Astrocyte (in vitro differentiated cells and primary cell): Measurements from ENCODE around the gene NID2. TPM values are rescaled to one million over a fixed set of nuclear protein-coding genes. Genes with fewer than 3 reads are reported as not detected.
A peak's percentile ranks its signal among the peaks of the same experiment; 100 is the strongest.

ENCODE experiments used
- DNase-seq: peaks from one replicate; pipeline ENCODE4 v3.0.0-alpha.2; 2010; ENCODE audit warnings: low read depth
- FAIRE-seq: peaks from 2 replicates; lab custom pipeline; 2011; peaks lifted over from hg19 to GRCh38; lab: Jason Lieb, UNC
- H2AFZ ChIP-seq: 2 replicates; pipeline ENCODE4 v1.6.0; 2012; ENCODE audit warnings: low read depth, low read length, inconsistent platforms
- H3K27ac ChIP-seq: 2 replicates; pipeline ENCODE4 v1.5.1; 2011; ENCODE audit warnings: low read depth, low read length, inconsistent platforms
- H3K27me3 ChIP-seq: 2 replicates; pipeline ENCODE4 v1.6.0; 2011; ENCODE audit warnings: low read length, inconsistent platforms; ENCODE audit not compliant: insufficient read depth
- H3K36me3 ChIP-seq: 2 replicates; pipeline ENCODE4 v1.5.1; 2011; ENCODE audit warnings: low read length, inconsistent platforms; ENCODE audit not compliant: insufficient read depth
- H3K4me1 ChIP-seq: 2 replicates; pipeline ENCODE4 v1.5.1; 2011; ENCODE audit warnings: low read length, inconsistent platforms; ENCODE audit not compliant: insufficient read depth
- H3K4me2 ChIP-seq: 2 replicates; pipeline ENCODE4 v1.6.0; 2012; ENCODE audit warnings: low read length, inconsistent platforms
- H3K4me3 ChIP-seq: 2 replicates; pipeline ENCODE4 v1.5.1; 2011; ENCODE audit warnings: low read depth, mild to moderate bottlenecking, low read length, inconsistent platforms; ENCODE audit not compliant: insufficient read depth
- H3K79me2 ChIP-seq: 2 replicates; pipeline ENCODE4 v1.6.0; 2012; ENCODE audit warnings: mild to moderate bottlenecking, low read length, inconsistent platforms; ENCODE audit not compliant: insufficient read depth
- H3K9ac ChIP-seq: 2 replicates; pipeline ENCODE4 v1.6.0; 2012; ENCODE audit warnings: mild to moderate bottlenecking, low read length, inconsistent platforms
- H3K9me3 ChIP-seq: 2 replicates; pipeline ENCODE4 v1.5.1; 2012; ENCODE audit warnings: low read depth, mild to moderate bottlenecking, low read length, inconsistent platforms; ENCODE audit not compliant: insufficient read depth
- H4K20me1 ChIP-seq: 2 replicates; pipeline ENCODE4 v1.6.0; 2012; ENCODE audit warnings: low read length, inconsistent platforms; ENCODE audit not compliant: insufficient read depth
- H3K27ac Mint-ChIP-seq: one replicate; pipeline ENCODE4 v1.8.0; 2021; ENCODE audit warnings: mild to moderate bottlenecking, mixed read lengths; ENCODE audit not compliant: unreplicated experiment
- H3K27me3 Mint-ChIP-seq: one replicate; pipeline ENCODE4 v1.8.0; 2021; ENCODE audit warnings: low read depth, mixed read lengths; ENCODE audit not compliant: unreplicated experiment
- H3K36me3 Mint-ChIP-seq: one replicate; pipeline ENCODE4 v1.8.0; 2021; ENCODE audit warnings: low read depth, mixed read lengths; ENCODE audit not compliant: unreplicated experiment
- H3K4me1 Mint-ChIP-seq: one replicate; pipeline ENCODE4 v1.8.0; 2021; ENCODE audit warnings: low read depth, mixed read lengths; ENCODE audit not compliant: unreplicated experiment
- H3K4me3 Mint-ChIP-seq: one replicate; pipeline ENCODE4 v1.8.0; 2021; ENCODE audit warnings: mild to moderate bottlenecking, moderate library complexity, mixed read lengths; ENCODE audit not compliant: unreplicated experiment
- H3K9me3 Mint-ChIP-seq: one replicate; pipeline ENCODE4 v1.8.0; 2021; ENCODE audit warnings: mild to moderate bottlenecking, mixed read lengths; ENCODE audit not compliant: unreplicated experiment
- CTCF ChIP-seq: IDR thresholded peaks from 2 replicates; pipeline ENCODE4 v1.5.1; 2011; ENCODE audit warnings: low read depth, mild to moderate bottlenecking, inconsistent platforms, low read length, moderate library complexity; ENCODE audit not compliant: insufficient read depth
- EZH2 ChIP-seq: IDR thresholded peaks from 2 replicates; pipeline ENCODE4 v1.6.1; 2012; ENCODE audit warnings: mild to moderate bottlenecking, low read length, inconsistent platforms; ENCODE audit not compliant: insufficient read depth
- total RNA-seq: library from RNA; stranded (reverse); gene quantifications from 2 replicates; pipeline ENCODE4 v1.2.1, GENCODE V29; 2021

Gene NID2
- total RNA-seq, 1 donor from 2014 or later, result 22.3 TPM

GRCh38 chr14:52013984-52014600, 54.8 kb downstream of the NID2 start:
- no peak for DNase-seq
- Histone ChIP-seq H3K4me3 (no peak overlapping the region), H3K9me3 (no peaks in the 10 kb centered on the region), H3K4me1 (peaks cover 3% of the 10 kb centered on the region), H4K20me1 (no peaks in the 10 kb centered on the region), H3K27ac (no peak overlapping the region), H3K36me3 (peaks cover 27% of the 10 kb centered on the region), H2AFZ (no peak overlapping the region), H3K79me2 (no peaks in the 10 kb centered on the region), H3K9ac (no peak overlapping the region), H3K27me3 (no peaks in the 10 kb centered on the region), H3K4me2 (no peak overlapping the region)
- peaks cover 7% of the 10 kb centered on the region for H3K36me3 Mint-ChIP-seq
- no peak overlapping the region for H3K27ac Mint-ChIP-seq
- no peak overlapping the region for H3K4me3 Mint-ChIP-seq
- no peaks in the 10 kb centered on the region for H3K4me1 Mint-ChIP-seq
- peak; percentile 14 for TF ChIP-seq CTCF
- TF ChIP-seq EZH2, result no peak
- peaks cover 3% of the 10 kb centered on the region for H3K9me3 Mint-ChIP-seq
- peaks cover 5% of the 10 kb centered on the region for H3K27me3 Mint-ChIP-seq
- no peak for FAIRE-seq

GRCh38 chr14:52012635-52013034, 56.2 kb downstream of the NID2 start:
- no peak overlapping the region for H3K9ac ChIP-seq
- peaks cover 7% of the 10 kb centered on the region for H4K20me1 ChIP-seq
- no peaks in the 10 kb centered on the region for H3K9me3 ChIP-seq
- no peaks in the 10 kb centered on the region for H3K9me3 Mint-ChIP-seq
- H3K27me3 Mint-ChIP-seq, result peaks cover 5% of the 10 kb centered on the region
- no peak overlapping the region for H3K4me3 ChIP-seq
- peaks cover 11% of the 10 kb centered on the region for H3K36me3 Mint-ChIP-seq
- H3K27ac Mint-ChIP-seq, result no peak overlapping the region
- DNase-seq (no peak), FAIRE-seq (no peak)
- no peak overlapping the region for H3K4me2 ChIP-seq
- H3K27me3 ChIP-seq, result no peaks in the 10 kb centered on the region
- H3K4me1 ChIP-seq, result peaks cover 3% of the 10 kb centered on the region
- no peak overlapping the region for H2AFZ ChIP-seq
- peaks cover 39% of the 10 kb centered on the region for H3K36me3 ChIP-seq
- peaks cover 3% of the 10 kb centered on the region for H3K79me2 ChIP-seq
- TF ChIP-seq EZH2 (no peak), CTCF (no peak)
- no peak overlapping the region for H3K27ac ChIP-seq
- no peaks in the 10 kb centered on the region for H3K4me1 Mint-ChIP-seq
- H3K4me3 Mint-ChIP-seq, result no peak overlapping the region

- Histone ChIP-seq H3K79me2 (peaks cover 3% of the 10 kb centered on the region), H3K4me1 (peaks cover 3% of the 10 kb centered on the region), H4K20me1 (peaks cover 9% of the 10 kb centered on the region), H3K9ac (no peak overlapping the region), H3K27ac (no peak overlapping the region), H3K9me3 (no peaks in the 10 kb centered on the region), H3K27me3 (no peaks in the 10 kb centered on the region), H3K36me3 (peaks cover 48% of the 10 kb centered on the region), H3K4me3 (no peak overlapping the region), H2AFZ (no peak overlapping the region), H3K4me2 (no peak overlapping the region)
- TF ChIP-seq EZH2, result no peak
- TF ChIP-seq CTCF, result no peak
- peaks cover 11% of the 10 kb centered on the region for H3K36me3 Mint-ChIP-seq
- no peak overlapping the region for H3K4me3 Mint-ChIP-seq
- FAIRE-seq (no peak), DNase-seq (no peak)
- H3K27me3 Mint-ChIP-seq, result peaks cover 2% of the 10 kb centered on the region
- no peaks in the 10 kb centered on the region for H3K9me3 Mint-ChIP-seq
- H3K27ac Mint-ChIP-seq, result no peak overlapping the region
- no peaks in the 10 kb centered on the region for H3K4me1 Mint-ChIP-seq
These were observed 57.3 kb downstream of the NID2 start for GRCh38 chr14:52011523-52011922.
